GM12801 (cell line): ENCODE data around the gene AGRN.

Experiments
- CTCF ChIP-seq: IDR thresholded peaks from one replicate; pipeline ENCODE4 v1.5.1; 2011; ENCODE audit warnings: control low read depth; ENCODE audit not compliant: insufficient read length; ENCODE audit errors: extremely low read depth

The AGRN gene

GRCh38 chr1:1087351-1088028 is 67.6 kb downstream of the AGRN start:
- TF ChIP-seq CTCF = no peak

- no peak for TF ChIP-seq CTCF
Measured at GRCh38 chr1:1088029-1088800, 68.3 kb downstream of the AGRN start.

DNA sequence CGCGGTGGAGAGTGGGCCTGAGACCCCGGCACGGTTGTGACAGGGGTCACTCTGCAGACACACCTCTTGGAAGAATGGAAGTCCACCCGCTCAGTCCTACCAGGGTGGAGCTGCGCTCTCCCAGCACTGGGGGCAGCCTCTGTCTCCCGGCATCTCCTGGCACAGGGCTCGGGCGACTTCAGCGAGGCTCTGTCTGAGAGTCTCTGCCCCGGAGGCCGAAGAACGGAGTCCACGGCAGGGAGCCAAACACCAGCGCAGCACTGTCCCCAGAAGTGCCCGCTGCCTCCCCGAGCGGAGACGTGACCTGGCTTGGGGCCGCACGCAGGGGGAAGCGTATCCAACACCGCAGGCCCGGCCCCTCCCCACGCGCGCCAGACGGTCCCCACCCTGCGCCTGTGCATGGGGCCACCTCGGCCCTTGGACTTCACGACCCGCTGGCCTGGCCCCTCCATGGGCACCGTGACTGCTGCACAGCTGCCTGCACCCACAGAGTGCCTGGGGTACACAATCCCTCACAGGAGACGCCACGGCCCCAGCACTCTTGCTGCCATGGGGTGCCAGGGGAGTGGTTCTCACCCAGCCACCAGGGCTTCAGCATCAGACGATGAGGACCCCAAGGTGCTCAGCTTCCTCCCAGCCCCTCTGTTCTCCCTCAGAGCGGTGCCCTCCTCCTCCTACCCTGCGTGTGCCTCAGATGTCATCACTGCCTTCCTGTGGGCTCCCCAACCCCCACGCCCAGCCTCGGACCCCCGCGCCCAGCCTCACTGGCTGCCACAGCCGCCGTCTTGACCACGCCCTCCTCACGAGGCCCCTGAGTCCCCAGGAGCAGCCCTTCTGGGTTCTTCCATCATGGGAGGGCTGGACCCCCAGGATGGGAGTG is 69.1 kb downstream of the AGRN start:
- no peak for TF ChIP-seq CTCF

DNA sequence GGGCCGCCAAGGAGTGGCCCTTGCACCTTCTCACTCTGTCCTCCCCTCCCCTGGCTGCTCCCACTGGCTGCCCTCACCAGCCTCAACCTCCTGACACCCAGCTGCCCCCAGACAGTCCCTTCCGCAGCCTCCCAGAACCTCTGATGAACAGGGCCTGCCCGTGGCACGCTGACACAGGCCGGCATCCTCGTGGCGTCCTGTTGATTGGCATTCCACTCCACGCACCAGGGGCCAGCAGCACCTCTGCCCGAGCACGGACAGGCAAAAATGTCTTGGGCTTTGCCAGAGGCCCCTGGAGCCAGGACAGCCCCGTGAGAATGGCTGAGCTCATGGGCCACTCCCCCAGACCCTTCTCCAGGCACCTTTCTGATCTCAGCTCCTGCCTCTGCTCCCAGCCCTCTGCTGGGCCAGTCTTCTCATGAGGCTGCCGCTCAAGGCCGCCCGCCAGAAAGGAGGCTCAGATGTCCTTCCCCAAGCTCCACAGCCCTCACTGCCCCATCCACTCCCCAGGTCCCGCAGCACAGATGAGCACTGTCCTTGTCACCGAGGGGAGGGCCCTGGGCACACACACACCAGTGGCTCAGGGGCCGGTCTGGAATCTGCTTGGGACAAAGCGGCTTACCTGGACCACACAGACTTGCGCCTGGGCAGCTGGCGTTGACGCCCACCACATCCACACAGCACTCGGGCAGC is 70.0 kb downstream of the AGRN start:
- TF ChIP-seq CTCF = no peak

DNA sequence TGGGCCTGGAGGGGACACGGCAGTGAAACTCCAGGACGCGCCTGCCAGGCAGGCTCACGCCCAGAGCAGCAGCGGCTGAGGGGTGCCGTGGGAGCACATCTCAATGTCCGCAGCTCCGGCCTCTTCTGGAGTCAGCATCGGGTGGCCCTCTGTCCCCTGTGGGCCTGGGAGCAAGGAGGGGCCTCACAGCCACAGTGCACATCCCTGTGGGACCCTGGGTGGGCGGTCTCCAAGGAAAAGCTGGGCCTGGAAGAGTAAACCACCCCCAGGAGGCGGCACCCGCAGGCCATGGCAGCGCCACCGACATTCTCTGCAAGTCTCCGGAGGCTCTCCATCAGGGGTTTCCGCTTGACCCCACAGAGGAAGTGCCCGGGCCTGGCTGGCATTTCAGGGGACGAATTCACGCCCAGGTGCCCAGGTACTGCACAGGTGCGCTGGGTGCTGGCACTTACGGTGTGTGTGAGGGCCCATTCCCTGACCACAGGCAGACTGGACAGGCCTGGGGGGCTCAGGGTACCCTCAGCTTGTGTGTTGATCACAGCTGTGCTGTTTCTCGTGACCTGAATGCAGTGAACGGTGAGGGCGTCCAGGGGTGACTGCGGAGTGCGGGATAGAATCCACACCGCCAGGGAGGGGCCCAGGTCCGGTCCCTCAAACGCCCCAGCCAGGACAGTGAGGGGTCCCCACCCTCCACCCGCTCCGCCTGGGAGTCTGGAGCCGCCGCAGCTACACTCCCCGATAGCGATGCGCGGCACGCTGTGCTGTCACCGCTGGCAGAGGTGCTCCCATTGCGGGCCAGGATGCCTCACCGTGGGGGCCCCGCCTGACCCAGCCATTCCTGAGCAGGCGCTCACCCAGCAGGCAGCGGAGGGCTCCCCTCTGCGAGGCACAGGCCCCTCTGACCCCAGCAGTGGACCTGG is 70.8 kb downstream of the AGRN start:
- TF ChIP-seq CTCF = no peak

DNA sequence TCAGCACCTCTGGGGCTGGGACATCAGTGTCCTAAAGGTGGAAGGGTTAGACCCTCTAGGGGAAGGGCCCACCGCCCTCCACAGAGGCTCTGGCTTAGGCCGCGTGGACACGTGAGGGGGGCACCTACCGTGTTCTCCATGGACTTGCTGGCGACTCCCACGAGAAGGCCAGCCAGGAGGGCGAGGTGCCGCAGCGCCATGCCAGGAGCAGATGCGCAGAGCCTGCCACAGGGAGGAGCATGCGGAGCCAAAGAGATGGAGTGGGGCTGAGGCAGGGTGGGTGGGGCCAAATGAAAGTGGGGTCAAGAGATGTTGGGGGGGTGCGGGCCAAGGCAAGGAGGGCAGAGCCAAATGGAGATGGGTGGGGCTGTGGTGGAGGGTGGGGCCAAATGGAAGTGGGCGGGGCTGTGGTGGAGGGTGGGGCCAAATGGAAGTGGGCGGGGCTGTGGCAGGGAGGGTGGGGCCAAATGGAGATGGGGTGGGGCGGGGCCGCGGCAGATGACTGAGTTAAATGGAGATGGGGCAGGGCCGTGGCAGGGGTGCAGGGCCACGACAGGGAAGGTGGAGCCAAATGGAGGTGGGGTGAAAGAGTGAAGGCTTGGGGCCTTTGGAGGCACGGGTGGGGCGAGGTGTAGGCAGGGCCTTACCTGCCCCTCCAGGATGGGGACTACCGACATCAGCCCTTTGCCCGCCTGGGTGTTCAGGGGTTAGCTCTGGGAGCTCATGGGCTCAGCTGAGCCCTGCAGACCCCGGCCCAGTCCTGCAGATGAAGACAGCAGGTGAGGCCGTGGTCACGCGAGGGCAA is 71.6 kb downstream of the AGRN start:
- no peak for TF ChIP-seq CTCF
